Fibroblast of gingiva (primary cell): ENCODE data around the gene PDYN.

Experiments used
- DNase-seq: peaks from one replicate; pipeline ENCODE4 v3.0.0-alpha.2; 2011; ENCODE audit warnings: low read depth

PDYN gene

DNA sequence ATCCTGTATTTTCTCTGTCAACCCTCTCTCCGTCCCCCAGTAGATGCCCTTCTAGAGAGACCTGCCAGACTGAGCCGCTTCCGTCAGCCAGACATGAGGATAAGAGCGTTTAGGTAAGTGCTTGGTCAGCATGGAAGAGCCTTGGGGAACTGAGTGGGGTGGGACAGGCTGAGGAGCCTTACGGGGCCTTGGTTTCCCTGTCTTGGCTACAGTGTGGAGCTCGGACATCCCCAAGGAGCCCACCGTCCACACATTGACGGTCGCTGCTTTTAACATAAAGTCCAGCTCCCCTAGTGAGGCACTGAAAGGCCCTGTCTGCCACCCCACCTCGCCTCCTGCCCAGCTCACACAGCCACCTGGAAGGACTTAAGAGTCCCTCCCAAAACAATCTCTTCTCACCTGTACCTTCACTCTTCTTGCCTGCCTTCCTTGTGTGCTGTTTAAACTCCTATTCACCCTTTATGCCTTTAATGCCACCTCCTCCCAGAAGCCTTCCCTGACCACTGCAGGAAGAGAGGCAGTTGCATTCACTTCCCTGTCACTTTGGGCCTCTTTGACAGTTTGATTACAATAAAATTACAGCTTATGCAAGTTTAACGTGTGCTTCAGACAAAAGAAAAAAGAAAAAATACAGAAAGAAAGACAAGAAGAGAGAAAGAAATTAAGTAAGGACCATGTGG, 42.3 kb downstream of the PDYN start:
- no peak for DNase-seq

DNA sequence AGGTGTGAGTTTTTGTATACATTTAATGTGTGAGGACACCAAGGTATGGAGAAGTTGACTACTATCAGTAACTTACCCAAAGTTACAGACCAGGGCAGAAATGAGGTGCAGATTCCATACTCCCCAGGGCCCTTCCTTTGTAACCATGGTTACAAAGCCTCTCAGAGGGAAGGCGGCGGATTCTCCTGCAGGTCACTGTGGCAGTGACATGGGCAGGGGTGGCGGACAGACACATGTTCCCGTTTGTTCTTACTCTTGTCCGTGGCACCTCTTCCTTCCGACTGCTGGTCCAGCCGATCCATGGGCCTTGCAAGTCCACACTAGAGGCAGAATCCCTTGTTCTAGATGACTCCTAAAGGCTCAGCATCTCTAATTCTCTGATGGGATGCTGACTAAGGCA, 43.0 kb downstream of the PDYN start:
- no peak for DNase-seq

DNA sequence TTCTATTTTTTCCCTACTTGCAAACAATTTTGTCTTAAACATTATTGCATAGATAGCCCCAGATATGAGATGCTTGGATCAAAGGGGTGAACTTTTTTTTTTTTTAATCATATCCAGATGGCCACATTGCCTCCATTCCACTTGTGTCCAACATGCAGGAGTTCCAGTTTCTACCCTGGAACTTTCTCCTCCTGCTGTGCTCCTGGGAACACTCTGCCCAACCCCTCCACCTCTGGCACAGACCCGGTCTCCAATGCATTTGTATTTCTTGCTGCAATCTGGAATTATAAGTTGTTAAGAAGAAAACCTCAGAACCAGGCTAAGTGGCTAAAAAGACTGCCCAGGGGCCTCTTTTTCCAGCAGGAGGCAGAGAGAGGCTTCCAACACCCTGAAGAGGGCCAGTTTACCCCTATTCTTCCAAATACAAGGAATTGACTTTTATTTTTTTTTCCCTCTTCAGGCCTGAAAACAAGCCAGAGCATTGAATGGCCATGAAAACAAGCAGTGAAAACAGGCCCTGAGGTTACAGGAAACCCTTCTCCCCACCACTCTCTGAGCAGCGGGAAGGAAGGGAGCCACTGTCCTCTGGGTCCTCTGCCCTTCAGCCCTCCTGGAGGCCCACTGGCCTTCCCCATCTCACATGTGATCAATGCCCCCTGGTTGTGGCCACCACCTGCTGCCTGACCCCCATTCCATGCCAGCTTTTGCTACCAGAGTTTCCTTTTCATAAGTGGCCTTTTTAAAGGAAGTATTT, 44.3 kb downstream of the PDYN start:
- peak; percentile 22 for DNase-seq

DNA sequence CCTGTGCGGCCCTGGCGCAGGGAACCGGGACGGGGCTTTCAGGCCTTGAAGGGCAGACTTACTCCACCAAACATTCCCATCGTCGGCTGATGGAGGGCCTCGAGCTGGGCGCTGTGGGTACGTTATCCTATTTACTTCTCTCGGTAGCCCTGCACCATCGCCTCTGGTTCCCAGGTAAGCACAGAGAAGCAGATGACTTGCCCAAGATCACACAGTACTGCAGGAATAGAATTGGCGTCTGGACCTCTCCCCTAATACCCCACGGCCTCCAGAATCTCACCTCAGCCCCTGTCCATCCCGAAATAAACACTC, 46.4 kb downstream of the PDYN start:
- DNase-seq = no peak

DNA sequence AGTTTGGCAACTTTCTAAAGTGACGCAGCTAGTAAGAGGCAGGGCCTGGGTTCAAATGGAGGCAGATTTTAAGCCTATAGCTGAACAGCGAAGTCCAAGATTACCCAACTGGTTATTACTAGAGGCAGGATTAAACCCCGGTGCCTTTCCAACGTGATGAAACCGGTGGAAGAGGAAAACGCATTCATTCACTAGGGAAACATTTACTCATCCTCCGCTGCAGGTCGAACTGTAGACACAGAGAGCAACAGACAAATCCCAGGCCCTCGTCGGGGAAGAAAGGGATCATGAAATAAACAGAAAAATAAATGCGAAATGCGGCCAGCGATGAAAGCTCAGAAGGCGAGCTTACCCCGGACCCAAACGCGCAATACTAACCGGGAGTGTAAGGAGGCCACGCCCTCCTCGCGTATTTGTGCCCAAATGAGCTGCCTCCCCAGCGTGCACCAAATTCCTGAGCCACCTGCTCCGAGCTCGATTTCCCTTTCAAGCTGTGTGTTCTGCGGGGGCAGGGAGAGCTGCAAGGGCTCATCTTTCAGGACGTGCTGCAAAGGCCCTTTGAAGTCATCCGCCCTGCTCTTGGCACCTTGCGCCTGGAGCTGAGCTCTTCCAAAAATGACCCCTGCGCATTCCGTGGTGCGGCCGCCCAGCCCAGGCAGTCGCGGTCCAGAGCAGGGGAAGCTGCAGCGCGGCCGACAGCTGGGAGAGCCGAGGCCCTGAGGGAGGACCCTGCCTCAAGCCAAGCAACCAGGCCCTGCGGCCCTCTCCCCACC, 46.9 kb downstream of the PDYN start:
- peak; percentile 6 for DNase-seq

DNA sequence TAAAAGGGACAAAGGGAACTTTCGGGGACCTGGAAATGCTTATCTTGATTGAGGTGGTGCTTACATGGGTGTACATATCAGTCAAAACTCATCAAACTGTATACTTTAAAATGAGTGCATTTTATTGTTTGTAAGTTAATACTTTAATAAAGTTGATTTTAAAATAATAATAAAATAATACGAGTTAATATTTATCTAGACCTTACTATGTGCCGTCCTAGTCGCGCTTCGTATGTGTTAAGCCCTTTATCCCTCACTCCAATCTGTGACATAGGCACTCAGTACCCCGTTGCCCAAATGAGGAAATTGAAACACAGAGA, 47.5 kb downstream of the PDYN start:
- DNase-seq = no peak

DNA sequence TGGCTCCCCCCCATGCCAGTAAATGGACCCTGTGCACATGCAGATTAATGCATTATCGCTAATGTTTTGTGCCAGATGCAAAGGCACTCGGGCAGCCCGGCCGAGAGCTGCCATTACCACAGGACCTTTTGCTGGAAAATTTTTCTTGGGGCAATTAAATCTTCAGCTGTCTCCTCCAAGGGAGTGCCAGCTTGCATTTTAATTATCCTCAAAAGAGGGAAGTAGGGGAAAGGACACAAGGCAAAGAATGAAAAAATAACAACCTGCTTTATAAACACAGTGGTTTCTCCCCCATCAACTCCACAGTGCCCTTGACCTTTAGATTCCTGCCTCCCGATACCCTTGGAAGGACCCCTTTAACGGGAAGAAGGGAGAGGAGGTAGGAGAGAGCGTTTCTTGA, 48.2 kb downstream of the PDYN start:
- DNase-seq = no peak

DNA sequence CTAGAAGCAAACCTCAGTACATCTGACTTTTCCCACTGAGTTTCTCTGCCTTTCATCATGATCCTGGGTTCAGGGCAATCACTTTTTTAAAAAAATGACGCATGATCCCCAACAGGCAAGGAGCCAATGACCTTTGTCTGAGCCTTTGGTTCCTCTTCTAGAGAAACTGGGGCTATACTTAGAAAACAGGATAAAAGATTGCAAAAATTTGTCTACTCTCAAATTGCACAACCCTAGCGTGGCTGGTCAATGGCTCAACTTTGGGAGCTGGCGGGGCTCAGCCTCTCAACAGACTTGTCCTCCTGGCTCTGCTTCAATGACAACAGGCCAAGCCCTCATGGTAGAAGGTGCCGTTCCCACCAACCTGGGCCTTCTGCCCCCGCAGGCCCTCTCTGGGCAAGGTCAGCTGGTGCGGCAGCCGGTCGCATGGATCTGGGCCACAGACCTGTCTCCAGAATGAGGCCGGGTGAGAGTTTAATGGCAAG, 48.7 kb downstream of the PDYN start:
- peak; percentile 48 for DNase-seq

DNA sequence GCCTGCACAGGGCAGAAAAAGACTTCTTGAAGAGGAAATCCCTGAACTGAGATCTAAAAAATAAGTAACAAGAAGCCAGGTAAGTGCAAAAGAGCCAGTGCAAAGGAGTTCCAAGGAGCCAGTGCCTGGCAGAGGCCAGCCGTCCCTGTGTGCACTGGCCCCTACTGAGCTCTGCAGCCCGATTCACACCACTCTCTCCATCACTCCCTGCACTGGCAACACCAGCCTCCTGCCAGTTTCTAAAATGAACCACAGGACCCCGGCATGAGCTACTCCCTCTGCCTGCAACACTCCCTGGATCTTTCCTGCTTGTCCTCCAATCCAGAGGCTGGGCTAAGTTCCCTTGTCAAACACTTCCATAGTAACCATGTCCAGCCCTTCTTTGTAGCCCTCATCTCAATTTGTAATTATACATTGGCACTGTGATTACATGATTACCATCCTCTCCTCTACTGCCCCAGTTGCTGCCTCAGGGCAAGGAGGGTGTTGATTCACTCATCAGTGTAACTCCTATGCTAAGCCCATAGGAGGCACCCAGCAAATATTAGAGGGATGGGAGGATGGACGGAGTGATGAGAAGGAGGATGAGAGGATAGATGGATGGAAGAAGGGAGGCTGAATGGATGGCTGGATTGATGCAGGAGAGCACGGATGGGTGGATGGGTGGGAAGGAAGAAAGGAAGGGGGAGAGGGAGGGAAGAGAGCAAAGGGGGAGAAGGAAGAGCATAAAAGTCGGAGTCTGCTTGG, 49.3 kb downstream of the PDYN start:
- no peak for DNase-seq

DNA sequence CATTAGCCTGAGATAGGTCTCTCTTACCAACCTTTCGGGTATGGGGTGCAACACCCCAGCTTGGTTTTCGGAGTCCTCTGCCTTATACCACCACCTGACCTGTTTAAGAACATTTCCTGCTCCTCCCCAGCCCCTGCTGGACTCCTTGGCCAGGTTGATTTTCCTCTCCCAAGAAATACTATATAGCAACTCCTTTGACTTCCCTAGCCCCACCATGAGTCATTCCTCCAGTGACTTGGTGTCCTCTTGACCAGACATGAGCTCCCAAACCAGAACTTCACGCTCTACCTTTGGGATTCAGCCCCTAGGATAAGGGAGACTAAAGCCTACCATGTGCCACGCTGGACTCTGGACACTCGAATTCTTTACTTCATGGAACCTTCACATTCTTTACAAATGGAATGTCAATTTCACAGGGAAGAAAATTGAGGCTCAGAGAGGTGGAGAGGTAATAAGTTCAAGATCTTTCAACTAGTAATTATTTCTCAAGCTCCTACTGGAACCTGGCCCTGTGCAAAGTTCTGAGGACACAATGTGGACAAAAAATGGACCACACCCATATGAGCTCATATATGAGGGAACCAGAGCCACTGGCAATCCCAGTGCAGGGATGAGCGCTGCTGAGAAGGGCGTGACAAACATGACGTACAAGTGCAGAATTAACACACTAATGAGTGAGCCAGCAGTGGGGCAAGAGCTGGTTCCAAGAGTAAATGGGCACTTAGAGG, 50.4 kb downstream of the PDYN start:
- peak; percentile 52 for DNase-seq

DNA sequence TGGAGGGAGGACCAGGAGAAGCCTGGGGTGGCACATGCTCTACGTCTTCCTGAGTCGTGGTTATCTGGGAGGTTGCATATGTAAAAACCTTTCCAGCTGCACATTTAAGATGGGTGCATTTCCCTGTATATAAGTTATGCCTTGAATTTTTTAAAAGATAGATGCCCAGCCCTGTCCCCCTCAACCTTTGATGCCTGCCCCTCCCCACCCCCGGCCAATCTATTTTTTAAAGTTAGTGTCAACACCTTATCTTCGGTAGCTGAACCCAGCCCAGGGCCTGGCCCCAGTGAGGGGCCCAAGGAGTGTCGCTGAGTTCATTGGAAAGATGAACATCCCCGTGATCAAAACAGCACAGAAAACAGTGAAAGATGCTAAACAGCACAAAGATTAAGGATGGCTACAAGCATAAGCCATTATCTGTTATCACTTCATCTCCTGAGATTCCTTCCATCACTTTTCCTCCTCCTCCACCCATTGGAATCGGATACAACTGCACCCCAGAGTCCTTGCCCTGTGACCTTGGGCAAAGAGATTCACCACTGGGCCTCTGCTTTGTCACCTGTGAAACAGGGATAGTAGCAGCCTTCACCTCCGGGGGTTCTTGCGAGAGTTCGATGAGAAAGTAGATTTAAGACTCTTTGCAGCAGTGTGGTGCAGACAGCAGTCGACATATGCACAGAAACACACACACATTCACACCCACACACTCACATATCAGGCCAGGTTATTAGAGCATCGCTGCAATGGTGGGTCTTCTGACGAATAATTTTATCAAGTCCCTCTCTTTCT, 51.2 kb downstream of the PDYN start:
- DNase-seq = no peak

DNA sequence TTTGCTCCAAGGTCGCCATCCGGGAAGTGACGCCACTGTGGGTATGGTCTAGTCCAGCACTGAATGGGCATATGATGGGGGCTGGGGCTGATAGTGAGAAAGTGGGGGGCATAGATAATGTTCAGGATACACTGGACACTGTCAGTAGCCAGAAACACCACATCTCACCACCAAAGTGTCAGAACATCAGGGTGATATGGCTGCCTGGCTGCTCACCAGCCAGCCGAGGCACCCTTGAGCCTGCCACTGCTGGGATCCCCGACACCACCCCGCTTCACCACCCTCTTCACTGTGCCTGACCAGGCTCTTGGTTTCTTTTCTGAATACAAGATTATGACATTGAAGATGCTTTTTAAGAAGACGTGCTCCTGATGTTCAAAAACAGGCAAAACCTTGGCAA, 51.8 kb downstream of the PDYN start:
- DNase-seq = no peak

DNA sequence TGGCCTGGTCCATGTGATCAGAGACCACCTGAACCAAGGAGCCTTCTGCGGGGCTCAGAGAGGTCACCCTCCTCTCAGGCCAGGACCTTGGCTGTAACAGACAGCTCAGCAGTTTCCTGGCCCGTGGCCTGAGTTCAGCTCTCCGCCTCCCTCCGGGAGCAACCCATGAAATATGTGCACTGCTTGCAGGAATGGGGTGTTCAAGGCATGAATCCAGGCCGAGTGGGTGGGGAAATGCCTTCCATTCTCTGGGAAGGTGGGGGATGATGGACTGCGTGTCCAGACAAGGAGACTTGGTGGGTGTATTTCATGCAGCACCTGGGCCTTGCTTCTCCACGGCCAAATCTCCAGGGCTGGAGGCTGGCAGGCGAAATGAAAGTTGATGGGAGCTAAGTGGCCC, 52.6 kb downstream of the PDYN start:
- DNase-seq = no peak

DNA sequence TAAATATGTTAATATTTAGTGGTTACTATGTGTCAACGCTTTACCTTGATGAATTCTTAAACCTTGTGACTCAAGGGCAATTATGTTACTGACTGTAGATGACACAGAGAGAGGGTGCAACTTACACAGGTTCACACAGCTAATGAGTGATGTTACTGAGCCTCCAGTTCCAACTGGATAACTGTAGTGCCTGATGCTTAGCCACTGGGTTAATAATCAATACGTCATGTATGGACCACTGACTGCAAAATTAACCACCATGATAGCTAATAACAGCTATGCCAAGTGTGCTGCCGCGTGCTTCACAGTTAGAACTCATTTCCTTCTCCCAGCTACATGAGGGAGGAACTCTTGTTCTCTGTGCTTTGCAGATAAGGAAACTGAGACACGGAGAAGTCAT, 53.3 kb downstream of the PDYN start:
- DNase-seq = no peak

DNA sequence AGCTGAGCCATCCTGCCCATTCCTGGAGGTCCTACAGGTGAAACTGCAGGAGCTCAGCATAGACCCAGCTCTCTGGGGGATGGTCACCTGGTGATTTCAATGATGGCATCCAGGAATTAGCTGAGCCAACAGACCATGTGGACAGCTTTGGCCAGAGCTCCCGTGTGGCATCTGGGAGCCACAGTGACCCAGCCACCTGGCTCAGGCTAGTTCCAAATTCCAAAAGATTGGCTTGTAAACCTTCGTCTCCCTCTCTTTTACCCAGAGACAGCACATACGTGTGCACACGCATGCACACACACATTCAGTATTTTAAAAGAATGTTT, 54.6 kb downstream of the PDYN start:
- no peak for DNase-seq

DNA sequence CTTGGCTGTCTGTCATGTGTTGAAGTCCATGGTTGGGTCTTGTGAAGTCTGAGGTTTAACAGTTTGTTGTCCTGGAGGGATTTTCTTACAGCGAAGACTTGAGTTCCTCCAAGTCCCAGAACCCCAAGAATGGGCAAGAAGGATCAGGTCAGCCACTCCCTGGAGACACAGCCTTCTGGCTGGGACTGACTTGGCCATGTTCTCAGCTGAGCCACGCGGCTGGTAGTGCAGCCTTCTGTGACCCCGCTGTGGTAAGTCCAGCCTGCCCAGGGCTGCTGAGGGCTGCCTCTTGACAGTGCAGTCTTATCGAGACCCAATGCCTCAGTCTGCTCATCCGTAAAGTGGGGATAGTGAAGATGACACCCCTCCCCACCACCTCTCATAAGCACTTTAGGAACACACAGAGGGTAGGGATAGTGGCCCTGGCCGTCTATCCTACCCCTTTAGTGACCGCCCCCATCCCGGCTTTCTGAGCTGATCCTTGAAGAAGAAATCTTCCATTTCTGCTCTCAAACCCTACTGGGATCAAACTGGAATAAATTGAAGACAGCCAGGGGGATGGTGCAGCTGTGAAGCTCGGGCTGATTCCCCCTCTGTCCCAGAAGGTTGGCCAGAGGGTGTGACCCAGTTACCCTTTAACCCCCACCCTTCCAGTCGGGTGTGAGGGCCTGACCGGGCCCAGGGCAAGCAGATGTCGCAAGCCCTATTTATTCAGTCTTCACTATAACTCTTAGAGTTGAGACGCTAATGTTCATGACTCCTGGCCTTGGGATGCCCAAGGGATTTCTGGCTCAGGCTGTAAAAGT, 55.2 kb downstream of the PDYN start:
- no peak for DNase-seq

DNA sequence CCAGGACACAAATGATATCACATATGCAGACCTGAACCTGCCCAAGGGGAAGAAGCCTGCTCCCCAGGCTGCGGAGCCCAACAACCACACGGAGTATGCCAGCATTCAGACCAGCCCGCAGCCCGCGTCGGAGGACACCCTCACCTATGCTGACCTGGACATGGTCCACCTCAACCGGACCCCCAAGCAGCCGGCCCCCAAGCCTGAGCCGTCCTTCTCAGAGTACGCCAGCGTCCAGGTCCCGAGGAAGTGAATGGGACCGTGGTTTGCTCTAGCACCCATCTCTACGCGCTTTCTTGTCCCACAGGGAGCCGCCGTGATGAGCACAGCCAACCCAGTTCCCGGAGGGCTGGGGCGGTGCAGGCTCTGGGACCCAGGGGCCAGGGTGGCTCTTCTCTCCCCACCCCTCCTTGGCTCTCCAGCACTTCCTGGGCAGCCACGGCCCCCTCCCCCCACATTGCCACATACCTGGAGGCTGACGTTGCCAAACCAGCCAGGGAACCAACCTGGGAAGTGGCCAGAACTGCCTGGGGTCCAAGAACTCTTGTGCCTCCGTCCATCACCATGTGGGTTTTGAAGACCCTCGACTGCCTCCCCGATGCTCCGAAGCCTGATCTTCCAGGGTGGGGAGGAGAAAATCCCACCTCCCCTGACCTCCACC, 56.4 kb downstream of the PDYN start:
- DNase-seq = no peak

DNA sequence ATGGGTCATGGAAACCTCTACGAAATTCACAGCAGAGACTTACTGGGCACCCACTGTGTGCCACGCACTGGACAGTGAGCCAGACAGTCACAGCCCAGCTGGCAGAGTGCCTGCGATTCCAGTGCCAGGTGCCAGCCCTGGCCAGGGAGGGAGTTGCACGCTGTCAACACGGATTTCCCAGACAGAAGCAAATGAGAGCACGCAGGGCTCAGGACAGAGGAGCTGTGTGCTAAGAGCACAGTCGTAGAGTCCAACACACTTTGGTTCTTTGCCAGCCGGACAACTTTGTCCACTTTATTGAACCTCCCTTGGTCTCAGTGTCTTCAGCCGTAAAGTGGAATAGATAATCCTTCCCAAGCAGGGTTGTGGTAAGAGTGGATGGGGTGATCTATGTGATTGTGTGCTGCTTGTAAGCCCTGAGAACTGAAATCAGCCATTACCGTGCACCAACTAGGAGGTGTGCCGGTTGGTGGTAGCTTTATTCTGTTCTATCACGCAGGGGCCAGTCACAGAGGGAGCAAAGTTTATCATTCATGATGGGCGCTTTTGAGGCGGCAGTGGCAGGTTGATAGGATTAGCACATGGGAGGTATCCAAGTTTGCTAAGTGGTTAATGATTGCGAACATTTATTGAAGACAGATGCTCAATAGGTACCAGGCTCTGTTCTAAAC, 58.0 kb downstream of the PDYN start:
- no peak for DNase-seq
